GM18517 (cell line): ENCODE results near the gene CEP112.
"Not testable (repeated sequence)": the region's sequence is repeated elsewhere in the genome, so short reads cannot be mapped to it uniquely, and the experiment has no call there.

Experiments
- ATAC-seq: cut with Tn5 transposase; IDR thresholded peaks from one replicate; pipeline ENCODE4 v1.9.1; 2021; ENCODE audit warnings: mild to moderate bottlenecking, moderate library complexity; ENCODE audit not compliant: unreplicated experiment

The CEP112 gene

GRCh38 chr17:65699459-65699858 is 492.5 kb downstream of the CEP112 start:
- ATAC-seq: no peak

GRCh38 chr17:65698381-65699061 is 493.4 kb downstream of the CEP112 start:
- ATAC-seq: no peak

GRCh38 chr17:65697661-65698060 is 494.3 kb downstream of the CEP112 start:
- ATAC-seq: no peak

- no peak for ATAC-seq
These were observed 495.1 kb downstream of the CEP112 start for GRCh38 chr17:65696739-65697394.

- ATAC-seq: no peak
These were observed 497.3 kb downstream of the CEP112 start for GRCh38 chr17:65694601-65695000.

GRCh38 chr17:65690626-65691310 is 501.2 kb downstream of the CEP112 start:
- no peak for ATAC-seq

- no peak for ATAC-seq
These were observed 503.6 kb downstream of the CEP112 start for GRCh38 chr17:65688307-65688706.

GRCh38 chr17:65685110-65685509 is 506.8 kb downstream of the CEP112 start:
- ATAC-seq: no peak

- ATAC-seq: no peak
These were observed 507.3 kb downstream of the CEP112 start for GRCh38 chr17:65684631-65685030.

GRCh38 chr17:65683428-65683827 is 508.5 kb downstream of the CEP112 start:
- no peak for ATAC-seq

- ATAC-seq: not testable (repeated sequence)
These were observed 510.2 kb downstream of the CEP112 start for GRCh38 chr17:65681763-65682162.

GRCh38 chr17:65679165-65679845 is 512.6 kb downstream of the CEP112 start:
- ATAC-seq: no peak

- no peak for ATAC-seq
These were observed 513.4 kb downstream of the CEP112 start for GRCh38 chr17:65678546-65678945.

- no peak for ATAC-seq
These were observed 514.0 kb downstream of the CEP112 start for GRCh38 chr17:65677932-65678331.

- ATAC-seq: no peak
These were observed 517.5 kb downstream of the CEP112 start for GRCh38 chr17:65674246-65675045.

GRCh38 chr17:65670667-65671371 is 521.1 kb downstream of the CEP112 start:
- no peak for ATAC-seq

GRCh38 chr17:65668211-65668610 is 523.7 kb downstream of the CEP112 start:
- ATAC-seq: no peak

GRCh38 chr17:65667656-65668055 is 524.3 kb downstream of the CEP112 start:
- no peak for ATAC-seq

GRCh38 chr17:65666876-65667321 is 525.0 kb downstream of the CEP112 start:
- ATAC-seq: no peak

GRCh38 chr17:65665966-65666365 is 526.0 kb downstream of the CEP112 start:
- no peak for ATAC-seq
